Osteoblast (primary cell): ENCODE data around the gene SLC9C1. TPM values are rescaled to one million over a fixed set of nuclear protein-coding genes. Genes with fewer than 3 reads are reported as not detected.

Source experiments
- DNase-seq: peaks from one replicate; pipeline ENCODE4 v3.0.0; 2011; ENCODE audit warnings: low spot score, mixed read lengths; ENCODE audit not compliant: insufficient read length; ENCODE audit errors: missing footprints
- H2AFZ ChIP-seq: 2 replicates; pipeline ENCODE4 v1.6.0; 2011; ENCODE audit warnings: mild to moderate bottlenecking, low read length
- H3K27ac ChIP-seq: 2 replicates; pipeline ENCODE4 v1.5.1; 2011; ENCODE audit warnings: mild to moderate bottlenecking, low read depth, low read length, moderate library complexity
- H3K27me3 ChIP-seq: 2 replicates; pipeline ENCODE4 v1.6.0; 2012; ENCODE audit warnings: mild to moderate bottlenecking, control low read depth, inconsistent platforms, low read length, moderate library complexity; ENCODE audit not compliant: insufficient read depth
- H3K36me3 ChIP-seq: 2 replicates; pipeline ENCODE4 v1.5.1; 2011; ENCODE audit warnings: mild to moderate bottlenecking, low read length, control low read depth, moderate library complexity; ENCODE audit not compliant: insufficient read depth
- H3K4me1 ChIP-seq: 2 replicates; pipeline ENCODE4 v1.5.1; 2011; ENCODE audit warnings: mild to moderate bottlenecking, low read length, control low read depth, moderate library complexity; ENCODE audit not compliant: insufficient read depth
- H3K4me2 ChIP-seq: 2 replicates; pipeline ENCODE4 v1.6.0; 2011; ENCODE audit warnings: mild to moderate bottlenecking, low read length; ENCODE audit not compliant: insufficient read depth
- H3K4me3 ChIP-seq: fragments of 200-600 bp; sonication (generic); 3 replicates; pipeline ENCODE4 v1.5.1; 2012; ENCODE audit warnings: mild to moderate bottlenecking, low read length, inconsistent platforms; ENCODE audit not compliant: insufficient read depth
- H3K79me2 ChIP-seq: 2 replicates; pipeline ENCODE4 v1.6.0; 2012; ENCODE audit warnings: mild to moderate bottlenecking, low read length, control low read depth, inconsistent platforms; ENCODE audit not compliant: insufficient read depth
- H3K9me3 ChIP-seq: 2 replicates; pipeline ENCODE4 v1.5.1; 2011; ENCODE audit warnings: low read depth, low read length, control low read depth
- H4K20me1 ChIP-seq: 2 replicates; pipeline ENCODE4 v1.6.0; 2012; ENCODE audit warnings: mild to moderate bottlenecking, low read length, control low read depth; ENCODE audit not compliant: insufficient read depth
- CTCF ChIP-seq: IDR thresholded peaks from 2 replicates; pipeline ENCODE4 v1.5.1; 2011; ENCODE audit warnings: mild to moderate bottlenecking, low read depth, low read length, moderate library complexity; ENCODE audit errors: extremely low read depth
- total RNA-seq: library from RNA; depleted of rRNA; stranded (reverse); fragments of >200 nt; gene quantifications from 2 replicates; pipeline ENCODE4 v1.2.3, GENCODE V29; 2012

Gene SLC9C1
- total RNA-seq, 1 donor: not detected

- Histone ChIP-seq H3K27ac (no peak overlapping the region), H2AFZ (no peak overlapping the region), H4K20me1 (no peaks in the 10 kb centered on the region), H3K79me2 (no peaks in the 10 kb centered on the region), H3K4me2 (no peak overlapping the region), H3K9me3 (no peaks in the 10 kb centered on the region), H3K4me1 (no peaks in the 10 kb centered on the region), H3K27me3 (no peaks in the 10 kb centered on the region), H3K36me3 (no peaks in the 10 kb centered on the region), H3K4me3 (no peak overlapping the region)
- no peak for TF ChIP-seq CTCF
- no peak for DNase-seq
Measured at GRCh38 chr3:112167758-112168157, 126.3 kb downstream of the SLC9C1 start.

GRCh38 chr3:112149136-112149535 is 144.9 kb downstream of the SLC9C1 start:
- H3K9me3 ChIP-seq: no peaks in the 10 kb centered on the region
- H3K27me3 ChIP-seq: no peaks in the 10 kb centered on the region
- H3K36me3 ChIP-seq: no peaks in the 10 kb centered on the region
- H2AFZ ChIP-seq: no peak overlapping the region
- DNase-seq: no peak
- no peaks in the 10 kb centered on the region for H3K4me1 ChIP-seq
- H3K27ac ChIP-seq: no peak overlapping the region
- H3K4me3 ChIP-seq: no peak overlapping the region
- H4K20me1 ChIP-seq: no peaks in the 10 kb centered on the region
- no peaks in the 10 kb centered on the region for H3K79me2 ChIP-seq
- H3K4me2 ChIP-seq: no peak overlapping the region
- TF ChIP-seq CTCF: no peak

DNA sequence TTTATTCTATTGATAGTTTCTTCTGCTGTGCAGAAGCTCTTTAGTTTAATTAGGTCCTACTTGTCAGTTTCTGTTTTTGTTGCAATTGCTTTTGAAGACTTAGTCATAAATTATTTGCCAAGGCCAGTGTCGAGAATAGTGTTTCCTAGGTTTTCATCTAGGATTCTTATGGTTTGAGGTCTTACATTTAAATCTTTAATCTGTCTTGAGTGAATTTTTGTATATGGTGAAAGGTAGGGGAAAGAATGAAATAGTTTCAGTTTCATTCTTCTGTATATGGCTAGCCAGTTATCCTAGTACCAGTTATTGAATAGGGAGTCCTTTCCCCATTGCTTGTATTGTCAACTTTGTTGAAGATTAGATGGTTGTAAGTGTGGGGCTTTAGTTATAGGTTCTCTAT is 150.3 kb downstream of the SLC9C1 start:
- Histone ChIP-seq H3K4me1 (no peaks in the 10 kb centered on the region), H3K79me2 (no peaks in the 10 kb centered on the region), H3K4me2 (no peak overlapping the region), H4K20me1 (no peaks in the 10 kb centered on the region), H3K27me3 (no peaks in the 10 kb centered on the region), H2AFZ (no peak overlapping the region), H3K4me3 (no peak overlapping the region), H3K27ac (no peak overlapping the region), H3K9me3 (no peaks in the 10 kb centered on the region), H3K36me3 (no peaks in the 10 kb centered on the region)
- DNase-seq: no peak
- no peak for TF ChIP-seq CTCF

- no peak overlapping the region for H3K27ac ChIP-seq
- H3K9me3 ChIP-seq: no peaks in the 10 kb centered on the region
- no peak overlapping the region for H3K4me2 ChIP-seq
- TF ChIP-seq CTCF: no peak
- no peak overlapping the region for H3K4me3 ChIP-seq
- H3K79me2 ChIP-seq: no peaks in the 10 kb centered on the region
- H2AFZ ChIP-seq: no peak overlapping the region
- no peak for DNase-seq
- no peaks in the 10 kb centered on the region for H3K4me1 ChIP-seq
- H3K27me3 ChIP-seq: no peaks in the 10 kb centered on the region
- H3K36me3 ChIP-seq: no peaks in the 10 kb centered on the region
- no peaks in the 10 kb centered on the region for H4K20me1 ChIP-seq
Measured at GRCh38 chr3:112143251-112143650, 150.8 kb downstream of the SLC9C1 start.
